GM19035 (cell line): ENCODE results near the gene ANKFN1.

ENCODE experiments used
- ATAC-seq: cut with Tn5 transposase; IDR thresholded peaks from one replicate; pipeline ENCODE4 v1.9.1; 2021; ENCODE audit not compliant: unreplicated experiment

ANKFN1 gene

GRCh38 chr17:56497132-56497531 is 343.9 kb downstream of the ANKFN1 start:
- ATAC-seq = no peak

GRCh38 chr17:56499799-56500388 is 346.6 kb downstream of the ANKFN1 start:
- no peak for ATAC-seq

GRCh38 chr17:56502120-56502654 is 348.9 kb downstream of the ANKFN1 start:
- no peak for ATAC-seq

GRCh38 chr17:56505154-56505756 is 352.0 kb downstream of the ANKFN1 start:
- no peak for ATAC-seq

- ATAC-seq = no peak
Observed at GRCh38 chr17:56506349-56506748, 353.1 kb downstream of the ANKFN1 start.

- ATAC-seq = no peak
Observed at GRCh38 chr17:56510554-56511342, 357.5 kb downstream of the ANKFN1 start.

- no peak for ATAC-seq
Observed at GRCh38 chr17:56514264-56514663, 361.0 kb downstream of the ANKFN1 start.

GRCh38 chr17:56514899-56515298 is 361.6 kb downstream of the ANKFN1 start:
- no peak for ATAC-seq

- no peak for ATAC-seq
Observed at GRCh38 chr17:56521414-56522141, 368.3 kb downstream of the ANKFN1 start.

- ATAC-seq = no peak
Observed at GRCh38 chr17:56523042-56523441, 369.8 kb downstream of the ANKFN1 start.

GRCh38 chr17:56528696-56529095 is 375.4 kb downstream of the ANKFN1 start:
- ATAC-seq = no peak

- no peak for ATAC-seq
Observed at GRCh38 chr17:56532926-56533325, 379.7 kb downstream of the ANKFN1 start.

GRCh38 chr17:56536766-56537165 is 383.5 kb downstream of the ANKFN1 start:
- no peak for ATAC-seq

- ATAC-seq = no peak
Observed at GRCh38 chr17:56540836-56541235, 387.6 kb downstream of the ANKFN1 start.

- ATAC-seq = no peak
Observed at GRCh38 chr17:56543280-56543679, 390.0 kb downstream of the ANKFN1 start.

GRCh38 chr17:56545106-56545505 is 391.8 kb downstream of the ANKFN1 start:
- no peak for ATAC-seq

- ATAC-seq = no peak
Observed at GRCh38 chr17:56545930-56546329, 392.7 kb downstream of the ANKFN1 start.

GRCh38 chr17:56548661-56549060 is 395.4 kb downstream of the ANKFN1 start:
- no peak for ATAC-seq

GRCh38 chr17:56549501-56549900 is 396.2 kb downstream of the ANKFN1 start:
- no peak for ATAC-seq

- ATAC-seq = no peak
Observed at GRCh38 chr17:56557682-56558081, 404.4 kb downstream of the ANKFN1 start.

- no peak for ATAC-seq
Observed at GRCh38 chr17:56558088-56558487, 404.8 kb downstream of the ANKFN1 start.
